ENCODE measurements around the gene MED12L. TPM values are rescaled to one million over a fixed set of nuclear protein-coding genes. Genes with fewer than 3 reads are reported as not detected.
"Not testable (repeated sequence)": the region's sequence is repeated elsewhere in the genome, so short reads cannot be mapped to it uniquely, and the experiment has no call there.

MED12L gene
- total RNA-seq, 1 experiment from 2014 or later = 14.9 TPM

DNA sequence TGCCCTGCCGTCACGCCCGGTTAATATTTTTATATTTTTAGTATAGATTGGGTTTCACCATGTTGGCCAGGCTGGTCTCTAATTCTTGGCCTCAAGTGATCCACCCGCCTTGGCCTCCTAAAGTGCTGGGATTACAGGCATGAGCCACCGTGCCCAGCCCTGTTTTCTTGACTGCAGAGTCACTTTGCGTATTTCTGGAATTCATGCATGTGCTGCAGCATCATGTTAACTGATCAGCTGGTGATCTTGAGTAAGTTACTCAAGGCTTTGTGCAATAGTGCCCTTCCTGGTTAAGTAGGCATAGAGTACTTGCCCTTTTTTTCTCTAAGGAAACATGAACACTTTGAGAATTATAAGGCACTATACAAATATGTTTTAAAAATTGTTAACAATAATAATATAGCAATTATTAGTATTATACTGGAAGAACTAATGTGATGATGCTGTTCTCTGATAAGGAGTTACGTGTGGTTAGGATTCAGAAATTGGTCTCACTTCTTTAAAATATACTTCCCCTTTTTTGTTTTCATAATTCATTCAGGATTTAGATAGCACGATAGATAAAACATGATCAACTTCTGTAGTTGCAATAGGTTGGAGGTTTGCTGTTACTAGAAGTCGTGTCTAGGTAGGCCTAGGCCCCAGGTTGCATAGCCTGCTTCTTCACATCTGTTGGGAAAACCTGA is 83.9 kb downstream of the MED12L start:
- DNase-seq = no peak
- Histone ChIP-seq H3K9ac (ENCODE audit: extremely low read depth, insufficient read length, low read length) (no peak overlapping the region), H2BK15ac (ENCODE audit: low read depth, low read length) (no peak overlapping the region), H4K5ac (ENCODE audit: insufficient read length, low read depth, low read length) (no peak overlapping the region), H3K79me1 (ENCODE audit: insufficient read depth, low read depth, low read length, poor library complexity, severe bottlenecking) (no peaks in the 10 kb centered on the region), H2BK20ac (ENCODE audit: low read depth, low read length, poor library complexity, severe bottlenecking) (no peak overlapping the region), H2AFZ (ENCODE audit: low read length) (no peak overlapping the region), H3T11ph (ENCODE audit: low read length) (no peak overlapping the region), H3K4ac (ENCODE audit: low read depth, low read length) (no peak overlapping the region), H4K8ac (replicated peaks; ENCODE audit: insufficient read length, low read depth, low read length) (no peak overlapping the region), H3K9me3 (ENCODE audit: control insufficient read depth, low read depth, low read length) (no peaks in the 10 kb centered on the region), H3K27ac (ENCODE audit: insufficient read length, low read depth, low read length) (no peak overlapping the region), H4K20me1 (ENCODE audit: control insufficient read depth, insufficient read depth, insufficient read length) (no peaks in the 10 kb centered on the region), H2BK5ac (ENCODE audit: insufficient read length, low read length) (no peak overlapping the region), H3K4me2 (ENCODE audit: insufficient read depth, insufficient read length, low read length) (no peak overlapping the region), H3K79me2 (ENCODE audit: insufficient read depth, low read length) (no peaks in the 10 kb centered on the region), H3K18ac (ENCODE audit: insufficient read length, low read depth, low read length) (no peak overlapping the region), H3K14ac (ENCODE audit: insufficient read depth, low read length) (no peak overlapping the region), H2BK120ac (ENCODE audit: low read depth, low read length, poor library complexity, severe bottlenecking) (no peak overlapping the region), H3K23me2 (ENCODE audit: insufficient read length, low read depth, low read length, poor library complexity, severe bottlenecking) (no peaks in the 10 kb centered on the region), H2BK12ac (ENCODE audit: insufficient read length, low read depth, low read length) (no peak overlapping the region), H3K56ac (ENCODE audit: insufficient read length, low read depth, low read length) (no peak overlapping the region), H2AK5ac (ENCODE audit: insufficient read length, low read length) (no peak overlapping the region), H4K91ac (ENCODE audit: insufficient read length, low read depth, low read length) (no peak overlapping the region), H3K4me1 (ENCODE audit: insufficient read depth, low read length) (peaks cover 2% of the 10 kb centered on the region; the same call in 1 of the 2 replicates), H3K23ac (ENCODE audit: insufficient read length, low read depth, low read length) (no peak overlapping the region), H3K27me3 (ENCODE audit: insufficient read depth, low read length) (no peaks in the 10 kb centered on the region)
- TF ChIP-seq CTCF (conservative IDR thresholded peaks at IDR 0.05) = no peak
- H3K27ac Mint-ChIP-seq = no peak overlapping the region; a peak in 1 of 7 replicates
- no peaks in the 10 kb centered on the region for H3K27me3 Mint-ChIP-seq (ENCODE audit: low read depth)
- H3K4me3 Mint-ChIP-seq = no peak overlapping the region
- peaks cover 0 to 13% (median 6%) of the 10 kb centered on the region in 3 experiments; a peak in 3 of 7 replicates for H3K36me3 Mint-ChIP-seq (ENCODE audit: insufficient read depth in 1 of 3, low read depth in 3 of 3)
- H3K9me3 Mint-ChIP-seq = no peaks in the 10 kb centered on the region
- peaks cover 7 to 12% of the 10 kb centered on the region in 2 experiments for H3K4me1 Mint-ChIP-seq
- no CpG with 5 or more reads among the region's 9 CpGs for WGBS (ENCODE audit: extremely low coverage, insufficient read length, low lambda C conversion rate)

- H3K56ac ChIP-seq (ENCODE audit: insufficient read length, low read depth, low read length); H4K20me1 ChIP-seq (ENCODE audit: control insufficient read depth, insufficient read depth, insufficient read length); H2AK5ac ChIP-seq (ENCODE audit: insufficient read length, low read length); H3K27ac ChIP-seq (ENCODE audit: insufficient read length, low read depth, low read length); H4K91ac ChIP-seq (ENCODE audit: insufficient read length, low read depth, low read length); H2BK120ac ChIP-seq (ENCODE audit: low read depth, low read length, poor library complexity, severe bottlenecking); H2BK15ac ChIP-seq (ENCODE audit: low read depth, low read length); H3K27me3 Mint-ChIP-seq (ENCODE audit: low read depth); H3K79me1 ChIP-seq (ENCODE audit: insufficient read depth, low read depth, low read length, poor library complexity, severe bottlenecking); H3K9me3 Mint-ChIP-seq; H2BK5ac ChIP-seq (ENCODE audit: insufficient read length, low read length); H3K9me3 ChIP-seq (ENCODE audit: control insufficient read depth, low read depth, low read length); H3K9ac ChIP-seq (ENCODE audit: extremely low read depth, insufficient read length, low read length); H3K27ac Mint-ChIP-seq; H3K4me1 ChIP-seq (ENCODE audit: insufficient read depth, low read length); DNase-seq; H3K18ac ChIP-seq (ENCODE audit: insufficient read length, low read depth, low read length); H3K14ac ChIP-seq (ENCODE audit: insufficient read depth, low read length); H3K27me3 ChIP-seq (ENCODE audit: insufficient read depth, low read length); H3K4ac ChIP-seq (ENCODE audit: low read depth, low read length); H2AFZ ChIP-seq (ENCODE audit: low read length); H3K4me2 ChIP-seq (ENCODE audit: insufficient read depth, insufficient read length, low read length); H2BK20ac ChIP-seq (ENCODE audit: low read depth, low read length, poor library complexity, severe bottlenecking); H3K79me2 ChIP-seq (ENCODE audit: insufficient read depth, low read length); H3K23ac ChIP-seq (ENCODE audit: insufficient read length, low read depth, low read length); H2BK12ac ChIP-seq (ENCODE audit: insufficient read length, low read depth, low read length); H3T11ph ChIP-seq (ENCODE audit: low read length); H3K23me2 ChIP-seq (ENCODE audit: insufficient read length, low read depth, low read length, poor library complexity, severe bottlenecking); H4K8ac ChIP-seq (replicated peaks; ENCODE audit: insufficient read length, low read depth, low read length); H3K4me3 Mint-ChIP-seq; H4K5ac ChIP-seq (ENCODE audit: insufficient read length, low read depth, low read length): not testable (repeated sequence)
- no CpG with 5 or more reads among the region's 9 CpGs for WGBS (ENCODE audit: extremely low coverage, insufficient read length, low lambda C conversion rate)
- Mint-ChIP-seq H3K36me3 (ENCODE audit: insufficient read depth in 1 of 3, low read depth in 3 of 3) (peaks cover 0 to 13% (median 6%) of the 10 kb centered on the region in 3 experiments; a peak in 3 of 7 replicates), H3K4me1 (peaks cover 7 to 12% of the 10 kb centered on the region in 2 experiments)
Measured at GRCh38 chr3:151169948-151170679, 84.7 kb downstream of the MED12L start.

Data from H9 (cell line).